Osteoblast (primary cell): ENCODE measurements around the gene PDGFD. TPM values are rescaled to one million over a fixed set of nuclear protein-coding genes. Genes with fewer than 3 reads are reported as not detected.

Experiments used
- DNase-seq: peaks from one replicate; pipeline ENCODE4 v3.0.0; 2011; ENCODE audit warnings: low spot score, mixed read lengths; ENCODE audit not compliant: insufficient read length; ENCODE audit errors: missing footprints
- H2AFZ ChIP-seq: 2 replicates; pipeline ENCODE4 v1.6.0; 2011; ENCODE audit warnings: mild to moderate bottlenecking, low read length
- H3K27ac ChIP-seq: 2 replicates; pipeline ENCODE4 v1.5.1; 2011; ENCODE audit warnings: mild to moderate bottlenecking, low read depth, low read length, moderate library complexity
- H3K27me3 ChIP-seq: 2 replicates; pipeline ENCODE4 v1.6.0; 2012; ENCODE audit warnings: mild to moderate bottlenecking, control low read depth, inconsistent platforms, low read length, moderate library complexity; ENCODE audit not compliant: insufficient read depth
- H3K36me3 ChIP-seq: 2 replicates; pipeline ENCODE4 v1.5.1; 2011; ENCODE audit warnings: mild to moderate bottlenecking, low read length, control low read depth, moderate library complexity; ENCODE audit not compliant: insufficient read depth
- H3K4me1 ChIP-seq: 2 replicates; pipeline ENCODE4 v1.5.1; 2011; ENCODE audit warnings: mild to moderate bottlenecking, low read length, control low read depth, moderate library complexity; ENCODE audit not compliant: insufficient read depth
- H3K4me2 ChIP-seq: 2 replicates; pipeline ENCODE4 v1.6.0; 2011; ENCODE audit warnings: mild to moderate bottlenecking, low read length; ENCODE audit not compliant: insufficient read depth
- H3K4me3 ChIP-seq: fragments of 200-600 bp; sonication (generic); 3 replicates; pipeline ENCODE4 v1.5.1; 2012; ENCODE audit warnings: mild to moderate bottlenecking, low read length, inconsistent platforms; ENCODE audit not compliant: insufficient read depth
- H3K79me2 ChIP-seq: 2 replicates; pipeline ENCODE4 v1.6.0; 2012; ENCODE audit warnings: mild to moderate bottlenecking, low read length, control low read depth, inconsistent platforms; ENCODE audit not compliant: insufficient read depth
- H3K9me3 ChIP-seq: 2 replicates; pipeline ENCODE4 v1.5.1; 2011; ENCODE audit warnings: low read depth, low read length, control low read depth
- H4K20me1 ChIP-seq: 2 replicates; pipeline ENCODE4 v1.6.0; 2012; ENCODE audit warnings: mild to moderate bottlenecking, low read length, control low read depth; ENCODE audit not compliant: insufficient read depth
- CTCF ChIP-seq: IDR thresholded peaks from 2 replicates; pipeline ENCODE4 v1.5.1; 2011; ENCODE audit warnings: mild to moderate bottlenecking, low read depth, low read length, moderate library complexity; ENCODE audit errors: extremely low read depth
- total RNA-seq: library from RNA; depleted of rRNA; stranded (reverse); fragments of >200 nt; gene quantifications from 2 replicates; pipeline ENCODE4 v1.2.3, GENCODE V29; 2012

Gene PDGFD
- total RNA-seq, 1 donor: 4.7 TPM

DNA sequence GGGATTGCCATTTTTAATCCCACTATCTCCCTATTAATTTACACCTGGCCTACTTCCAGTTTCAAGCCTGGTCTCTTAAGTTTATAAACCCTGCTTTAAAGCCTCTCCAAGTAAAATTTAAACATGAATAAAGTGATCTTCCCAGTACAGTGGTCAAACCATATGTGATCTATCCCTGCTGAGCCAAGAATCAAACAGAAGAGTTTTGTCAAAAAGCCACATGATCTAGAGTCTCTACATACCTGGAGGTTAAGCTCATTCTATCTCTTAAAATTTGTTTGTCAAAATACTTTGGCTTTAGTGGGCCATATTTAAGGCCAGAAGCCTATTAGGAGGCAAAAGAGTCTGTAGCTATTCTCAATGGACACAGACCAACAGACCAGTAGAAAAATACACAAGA, 170.4 kb downstream of the PDGFD start:
- Histone ChIP-seq H2AFZ (no peak overlapping the region), H3K27me3 (no peaks in the 10 kb centered on the region), H3K4me1 (peaks cover under 1% of the 10 kb centered on the region), H3K9me3 (no peaks in the 10 kb centered on the region), H3K79me2 (no peaks in the 10 kb centered on the region), H3K36me3 (no peaks in the 10 kb centered on the region), H4K20me1 (no peaks in the 10 kb centered on the region), H3K27ac (no peak overlapping the region), H3K4me3 (no peak overlapping the region), H3K4me2 (no peak overlapping the region)
- no peak for TF ChIP-seq CTCF
- no peak for DNase-seq

DNA sequence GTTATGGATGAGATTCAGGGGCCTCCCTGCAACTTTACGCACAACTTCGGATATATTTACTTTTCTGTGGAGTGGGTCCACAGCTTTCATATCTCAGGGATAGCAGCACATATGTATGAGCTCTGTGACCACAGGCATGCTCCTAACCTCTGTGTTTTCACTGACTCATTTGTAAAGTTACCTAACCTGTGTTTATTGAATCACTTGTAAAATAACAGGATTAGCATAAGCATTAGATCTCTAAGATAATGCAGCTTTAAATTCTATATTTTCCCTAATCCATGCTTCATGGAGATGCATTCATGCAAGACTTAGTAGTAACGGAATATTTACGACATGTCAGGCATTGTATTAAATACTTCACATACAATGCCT, 175.4 kb downstream of the PDGFD start:
- no peaks in the 10 kb centered on the region for H4K20me1 ChIP-seq
- peaks cover 7% of the 10 kb centered on the region for H3K4me1 ChIP-seq
- no peak overlapping the region for H3K27ac ChIP-seq
- no peaks in the 10 kb centered on the region for H3K9me3 ChIP-seq
- TF ChIP-seq CTCF: no peak
- no peaks in the 10 kb centered on the region for H3K79me2 ChIP-seq
- no peak overlapping the region for H3K4me3 ChIP-seq
- no peaks in the 10 kb centered on the region for H3K36me3 ChIP-seq
- H3K27me3 ChIP-seq: no peaks in the 10 kb centered on the region
- DNase-seq: no peak
- no peak overlapping the region for H3K4me2 ChIP-seq
- H2AFZ ChIP-seq: no peak overlapping the region

DNA sequence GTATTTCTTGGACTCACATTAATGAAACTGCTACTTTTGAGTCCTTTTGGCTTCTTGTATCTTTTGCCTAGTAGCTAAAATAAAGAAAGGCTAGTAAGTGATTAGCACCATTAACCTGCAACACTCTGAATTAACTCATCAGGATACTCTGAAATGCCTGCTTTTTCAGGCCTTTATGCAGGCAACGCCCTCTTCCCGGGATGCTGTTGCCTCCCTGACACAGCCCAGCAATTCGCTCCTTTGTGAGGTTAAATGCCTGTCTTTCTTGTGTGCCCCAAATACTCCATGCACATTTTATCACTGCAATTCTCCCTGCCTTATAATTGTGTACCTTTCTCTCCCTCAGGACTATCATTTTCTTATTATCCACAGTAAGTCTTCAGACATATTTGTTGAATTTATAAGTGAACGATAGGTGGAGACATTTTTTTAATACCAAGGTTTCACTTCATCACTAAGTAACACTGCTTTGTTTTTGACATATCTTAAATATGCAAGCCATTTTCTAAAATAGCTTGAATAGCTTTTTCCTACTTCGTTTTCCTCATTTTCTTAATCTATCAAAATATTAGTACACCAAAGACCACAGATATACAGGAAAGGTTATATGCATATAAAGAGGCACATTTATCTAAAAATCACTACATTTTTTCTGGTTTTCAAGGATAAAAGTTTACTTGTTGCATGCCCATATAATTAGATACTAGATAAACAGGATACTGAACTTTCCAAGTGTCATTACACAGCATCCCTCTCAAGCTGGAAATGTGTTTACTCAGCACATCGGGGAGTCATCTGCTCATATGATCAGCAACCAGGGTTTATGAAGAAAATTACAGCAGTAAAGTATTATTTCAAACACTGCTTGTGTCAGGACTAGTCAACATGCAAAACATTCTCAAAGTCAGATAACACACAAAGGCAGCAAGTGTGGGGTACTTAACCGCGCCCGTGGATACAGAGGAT, 176.0 kb downstream of the PDGFD start:
- no peaks in the 10 kb centered on the region for H3K27me3 ChIP-seq
- no peak for DNase-seq
- peaks cover 7% of the 10 kb centered on the region for H3K4me1 ChIP-seq
- no peak overlapping the region for H2AFZ ChIP-seq
- H3K4me3 ChIP-seq: no peak overlapping the region
- no peaks in the 10 kb centered on the region for H4K20me1 ChIP-seq
- H3K27ac ChIP-seq: no peak overlapping the region
- no peaks in the 10 kb centered on the region for H3K36me3 ChIP-seq
- no peaks in the 10 kb centered on the region for H3K79me2 ChIP-seq
- no peak overlapping the region for H3K4me2 ChIP-seq
- peak; percentile 7 for TF ChIP-seq CTCF
- H3K9me3 ChIP-seq: no peaks in the 10 kb centered on the region

GRCh38 chr11:103985041-103985440, 178.9 kb downstream of the PDGFD start:
- no peaks in the 10 kb centered on the region for H3K36me3 ChIP-seq
- H3K27ac ChIP-seq: no peak overlapping the region
- no peak for TF ChIP-seq CTCF
- no peak overlapping the region for H2AFZ ChIP-seq
- peaks cover 7% of the 10 kb centered on the region for H3K4me1 ChIP-seq
- H4K20me1 ChIP-seq: no peaks in the 10 kb centered on the region
- no peak overlapping the region for H3K4me3 ChIP-seq
- no peak for DNase-seq
- no peaks in the 10 kb centered on the region for H3K79me2 ChIP-seq
- no peak overlapping the region for H3K4me2 ChIP-seq
- no peaks in the 10 kb centered on the region for H3K27me3 ChIP-seq
- H3K9me3 ChIP-seq: no peaks in the 10 kb centered on the region
